GM18909 (cell line): ENCODE data around the gene ACTL6A.
"Not testable (repeated sequence)": the region's sequence is repeated elsewhere in the genome, so short reads cannot be mapped to it uniquely, and the experiment has no call there.

Experiments used
- ATAC-seq: cut with Tn5 transposase; IDR thresholded peaks from one replicate; pipeline ENCODE4 v1.9.1; 2021; ENCODE audit warnings: mild to moderate bottlenecking; ENCODE audit not compliant: unreplicated experiment, poor library complexity

The ACTL6A gene

DNA sequence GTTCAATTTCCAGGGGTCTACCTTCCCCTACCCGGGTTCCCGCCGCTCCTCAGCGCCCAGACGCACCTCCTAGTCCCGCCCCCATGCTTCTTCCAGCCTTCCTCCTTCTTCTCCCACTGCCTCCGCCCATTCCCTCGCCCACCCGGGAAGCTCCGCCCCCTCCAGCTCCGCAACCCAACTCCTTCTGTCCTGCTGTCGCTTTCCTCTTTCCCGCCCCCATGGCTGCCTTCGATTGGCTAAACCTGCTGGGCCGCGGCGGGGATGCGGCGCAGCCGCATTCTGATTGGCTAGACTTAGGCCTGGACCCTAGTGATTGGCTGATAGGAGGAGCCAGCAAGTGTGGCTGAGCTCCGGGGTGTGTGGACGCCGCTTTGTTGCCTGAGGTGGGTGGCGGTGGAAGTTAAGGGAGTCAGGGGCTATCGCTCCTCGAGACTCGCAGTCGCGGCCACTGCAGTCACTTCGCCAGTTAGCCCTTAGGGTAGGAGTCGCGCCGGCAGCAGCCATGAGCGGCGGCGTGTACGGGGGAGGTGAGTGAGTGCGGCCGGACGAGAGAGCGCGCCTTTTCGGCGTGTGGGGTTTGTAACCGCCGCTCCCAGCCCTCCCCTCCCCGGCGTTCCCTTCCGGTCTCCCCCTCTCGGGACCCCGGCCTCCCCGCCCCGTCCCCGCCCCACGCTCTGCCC is at the start of gene ACTL6A:
Gene ACTL6A (plus strand): TSS at position 336 of the 680 bp plus-strand sequence. CDS start 167 bp downstream, at position 503.
- peak; percentile 96 for ATAC-seq

- ATAC-seq, result no peak
Observed at GRCh38 chr3:179513862-179514261, 48.9 kb upstream of the ACTL6A start.

DNA sequence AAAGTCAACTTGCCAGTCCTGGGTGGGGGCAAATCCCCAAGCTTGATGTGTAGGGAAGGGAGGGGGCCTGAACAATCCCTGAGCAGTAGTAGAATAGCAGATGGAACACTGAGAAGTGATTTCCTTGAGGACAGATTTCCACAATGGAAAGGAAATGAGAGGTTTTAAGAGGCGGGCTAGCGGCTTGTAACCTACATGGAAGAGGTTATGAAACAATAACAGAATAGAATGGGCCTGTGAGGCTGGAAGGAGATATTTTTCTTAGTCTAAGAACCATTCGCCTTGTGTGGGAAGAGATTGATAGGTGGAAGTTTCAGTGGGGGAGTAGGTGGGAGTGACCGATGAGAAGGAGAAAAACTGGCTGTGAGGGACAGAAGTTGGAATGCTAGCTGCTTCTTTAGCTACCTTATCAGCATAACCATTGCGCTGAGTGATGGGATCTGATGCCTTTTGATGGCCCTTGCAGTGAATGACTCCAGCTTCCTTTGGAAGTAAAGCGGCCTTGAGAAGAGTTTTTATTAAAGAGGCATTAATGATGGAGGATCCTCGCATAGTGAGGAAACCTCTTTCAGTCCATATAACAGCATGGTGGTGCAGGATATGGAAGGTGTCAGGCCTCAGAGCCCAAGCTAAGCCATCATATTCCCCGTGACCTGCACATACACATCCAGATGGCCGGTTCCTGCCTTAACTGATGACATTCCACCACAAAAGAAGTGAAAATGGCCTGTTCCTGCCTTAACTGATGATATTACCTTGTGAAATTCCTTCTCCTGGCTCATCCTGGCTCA is 46.1 kb upstream of the ACTL6A start:
- not testable (repeated sequence) for ATAC-seq

- no peak for ATAC-seq
Observed at GRCh38 chr3:179526482-179526881, 36.2 kb upstream of the ACTL6A start.

- ATAC-seq, result no peak
Observed at GRCh38 chr3:179526989-179527391, 35.7 kb upstream of the ACTL6A start.

DNA sequence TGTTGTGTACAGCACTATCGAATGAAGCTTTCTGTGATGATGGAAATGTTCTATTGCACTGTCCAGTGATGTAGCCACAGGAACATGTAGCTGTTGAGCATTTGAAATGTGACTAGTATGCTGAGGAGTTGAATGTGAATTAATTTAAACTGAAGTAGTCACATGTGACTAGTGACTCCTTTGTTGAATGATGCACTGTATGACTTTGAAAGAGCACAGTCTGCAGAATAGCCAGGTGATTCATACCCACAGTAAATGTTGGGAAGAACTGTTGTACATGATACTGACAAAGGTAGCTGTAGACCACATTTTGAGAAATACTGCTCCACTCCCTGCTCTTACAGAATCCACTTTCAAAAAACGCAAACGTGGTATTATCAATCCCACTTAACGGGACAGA is 34.0 kb upstream of the ACTL6A start:
- ATAC-seq, result no peak

- ATAC-seq, result no peak
Observed at GRCh38 chr3:179531576-179531975, 31.1 kb upstream of the ACTL6A start.

GRCh38 chr3:179533274-179533673 is 29.5 kb upstream of the ACTL6A start:
- ATAC-seq, result no peak

DNA sequence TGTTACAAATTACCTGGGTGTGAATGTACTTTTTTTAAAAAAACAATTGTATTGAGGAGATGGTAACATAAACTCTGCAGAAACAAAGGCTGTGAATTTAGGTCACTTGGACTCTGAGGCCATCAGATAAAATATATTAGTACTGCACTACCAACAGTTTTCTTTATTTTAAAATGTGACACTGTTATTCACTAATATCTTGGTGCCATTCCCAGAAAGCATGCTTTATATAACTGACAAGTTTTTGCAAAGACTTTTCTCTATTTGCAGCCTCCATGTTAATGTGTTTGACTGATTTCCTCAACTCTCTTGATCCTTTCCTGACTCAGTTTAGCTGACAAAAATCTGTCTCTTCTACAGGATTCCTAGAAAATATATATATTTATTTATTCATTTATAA is 26.5 kb upstream of the ACTL6A start:
- no peak for ATAC-seq

DNA sequence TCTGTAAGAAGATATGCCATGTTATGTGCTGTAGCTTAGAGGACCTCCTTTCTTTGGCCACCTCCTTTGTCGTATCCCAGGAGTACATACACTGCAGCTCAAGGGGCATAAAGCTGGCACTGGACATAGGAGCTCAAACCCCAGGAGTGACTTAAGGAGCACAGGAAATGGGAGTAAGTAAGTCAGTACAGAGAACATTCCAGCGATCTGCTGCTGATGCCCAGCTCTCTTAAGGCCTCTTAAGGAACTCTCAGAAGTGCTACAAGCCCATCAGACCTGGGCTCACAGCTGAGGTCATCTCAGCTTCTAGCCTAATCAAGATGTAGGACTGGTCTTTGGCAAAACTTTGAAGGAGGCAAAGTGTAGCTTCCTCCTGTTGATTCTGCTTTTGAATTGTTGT is 21.6 kb upstream of the ACTL6A start:
- no peak for ATAC-seq

DNA sequence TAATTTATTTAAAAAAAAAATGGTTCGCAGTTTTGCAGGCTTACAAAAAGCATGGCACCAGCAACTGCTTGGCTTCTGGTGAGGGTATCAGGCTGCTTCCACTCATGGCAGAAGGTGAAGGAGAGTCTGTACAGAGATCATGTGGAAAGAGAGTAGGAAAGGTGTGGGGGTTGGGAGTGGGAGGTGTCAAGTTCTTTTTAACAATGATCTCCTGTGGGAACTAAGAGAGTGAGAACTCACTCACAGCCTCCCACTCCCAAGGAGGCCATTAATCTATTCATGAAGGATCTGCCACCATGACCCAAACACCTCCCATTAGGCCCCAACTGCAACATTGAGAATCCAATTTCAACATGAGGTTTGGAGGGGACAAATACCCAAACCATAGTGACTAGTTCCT is 21.1 kb upstream of the ACTL6A start:
- no peak for ATAC-seq

- ATAC-seq, result no peak
Observed at GRCh38 chr3:179542375-179542774, 20.4 kb upstream of the ACTL6A start.

DNA sequence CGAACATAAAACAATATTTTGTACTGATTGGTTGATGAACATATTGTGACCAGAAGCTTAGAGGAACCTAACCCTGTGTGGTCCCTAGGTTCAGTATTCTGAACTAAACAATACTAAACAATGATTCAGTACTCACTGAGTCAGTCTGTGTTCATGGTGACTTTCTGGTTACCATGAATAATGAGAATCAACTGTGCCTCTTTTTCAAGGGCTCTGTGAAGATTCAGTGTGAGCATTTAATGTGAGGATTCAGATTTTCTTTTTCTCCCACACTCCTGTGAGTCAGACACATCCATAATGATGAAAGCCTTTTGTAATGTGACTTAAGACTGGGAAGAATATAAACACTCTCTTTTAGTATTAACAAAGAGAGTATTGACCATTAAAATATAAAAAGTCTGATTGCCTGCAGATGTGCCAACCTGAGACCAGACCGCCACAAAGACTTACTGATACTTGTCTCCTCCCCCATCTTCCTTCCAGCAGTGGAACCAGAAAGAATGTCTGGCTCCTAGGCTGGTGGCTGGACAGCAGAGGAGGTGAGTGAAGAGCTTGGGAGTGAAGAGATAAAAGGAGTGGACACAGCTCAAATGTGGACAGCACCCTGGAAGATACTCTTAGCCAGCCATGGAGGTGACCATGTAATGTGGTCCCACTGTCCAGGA is 17.6 kb upstream of the ACTL6A start:
- no peak for ATAC-seq

DNA sequence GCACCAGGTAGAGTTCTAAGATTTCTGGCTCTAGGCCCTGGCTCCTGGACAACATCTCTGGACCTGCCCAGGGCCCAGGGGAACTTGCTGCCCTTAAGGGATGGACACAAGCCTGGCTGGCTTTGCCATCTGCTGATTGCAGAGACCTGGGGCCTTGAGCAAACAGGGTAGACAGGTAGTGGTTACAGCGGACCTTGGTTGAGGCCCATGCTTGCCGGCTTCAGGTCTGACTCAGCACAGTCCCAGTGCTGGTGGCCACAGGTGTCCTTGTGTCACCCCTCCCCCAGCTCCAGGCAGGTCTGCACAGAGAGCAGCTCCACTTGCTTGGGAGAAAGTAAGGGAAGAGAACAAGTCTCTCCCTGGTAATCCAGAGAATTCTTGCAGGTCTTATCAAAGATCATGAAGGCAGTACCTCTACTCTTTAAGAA is 15.9 kb upstream of the ACTL6A start:
- ATAC-seq, result no peak

GRCh38 chr3:179551349-179552105 is 11.2 kb upstream of the ACTL6A start:
- no peak for ATAC-seq

DNA sequence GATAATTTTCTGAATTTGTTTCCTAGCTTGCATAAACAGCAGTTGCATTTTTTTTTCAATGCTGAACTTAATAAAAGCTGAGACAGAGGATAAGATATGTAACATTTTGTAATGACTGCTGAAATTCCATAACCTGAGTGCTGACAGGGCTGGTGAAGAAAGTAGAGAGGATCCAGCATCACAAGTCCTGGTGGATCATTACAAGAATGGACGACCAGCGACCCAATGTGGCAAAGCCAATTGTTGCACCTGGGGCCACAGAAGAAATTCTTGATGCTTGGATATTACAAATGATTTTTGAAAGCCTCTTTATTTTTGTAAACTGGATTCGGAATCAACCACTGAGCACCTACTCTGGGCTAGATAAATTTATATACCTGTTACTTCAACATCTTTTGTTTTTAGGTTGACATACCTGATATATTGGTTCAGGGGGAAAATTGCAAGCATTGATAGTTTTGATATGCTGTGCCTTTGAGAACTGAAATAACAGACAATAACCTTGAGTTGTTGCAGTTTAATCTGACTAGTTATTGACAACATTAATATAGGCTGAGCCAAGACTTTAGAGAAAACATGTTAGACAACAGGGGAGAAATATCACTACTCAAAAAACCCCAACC is 3.9 kb upstream of the ACTL6A start:
- ATAC-seq, result no peak

GRCh38 chr3:179560791-179561190 is 1.9 kb upstream of the ACTL6A start:
- no peak for ATAC-seq

DNA sequence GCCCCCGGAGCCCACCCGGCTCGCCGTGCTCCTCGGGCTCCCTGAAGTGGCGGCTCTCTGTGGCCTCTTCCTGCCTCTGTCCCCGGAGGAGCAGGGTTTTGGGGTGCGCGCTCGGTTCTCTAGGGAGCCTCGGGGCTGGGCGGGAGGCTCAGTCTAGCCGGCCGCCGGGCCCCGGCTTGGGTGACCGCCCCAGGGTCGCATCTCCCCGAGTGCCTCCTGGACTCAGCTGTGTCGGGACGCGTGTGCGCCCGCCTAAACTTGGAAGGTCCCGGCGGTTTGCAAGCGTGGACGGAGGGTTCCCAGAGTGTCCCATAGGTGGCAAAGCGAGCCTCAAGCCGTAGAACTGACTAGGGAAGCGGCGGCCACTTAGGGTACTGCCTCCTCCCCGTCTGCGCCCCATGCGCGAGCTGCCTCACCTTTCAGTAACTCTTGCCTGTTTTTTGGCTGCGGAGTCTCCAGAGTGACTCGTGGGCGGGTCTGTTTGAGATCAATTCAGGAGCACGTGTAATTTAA is 601 bp downstream of the ACTL6A start:
- ATAC-seq, result peak; percentile 52

- ATAC-seq, result peak; percentile 15
Observed at GRCh38 chr3:179565496-179565895, 2.8 kb downstream of the ACTL6A start.

- no peak for ATAC-seq
Observed at GRCh38 chr3:179580992-179581391, 18.3 kb downstream of the ACTL6A start.
